NOMO-1 treated with DMSO at 0.1 percent for 48 hours (cell line): ENCODE data around the gene PPP1R26.
A peak's percentile ranks its signal among the peaks of the same experiment; 100 is the strongest.

Source experiments
- DNase-seq: peaks from one replicate; lab custom pipeline; 2025; ENCODE audit not compliant: unreplicated experiment; lab: John Stamatoyannopoulos, UW

PPP1R26 gene

GRCh38 chr9:135488013-135488330 lies 8.4 kb downstream of the PPP1R26 start:
- DNase-seq: no peak

GRCh38 chr9:135488527-135488926 lies 8.9 kb downstream of the PPP1R26 start:
- no peak for DNase-seq

GRCh38 chr9:135489188-135489906 lies 9.8 kb downstream of the PPP1R26 start:
- no peak for DNase-seq

GRCh38 chr9:135490166-135490870 lies 10.7 kb downstream of the PPP1R26 start:
- no peak for DNase-seq

GRCh38 chr9:135490980-135491464 lies 11.4 kb downstream of the PPP1R26 start:
- DNase-seq: no peak

- no peak for DNase-seq
These were observed 12.2 kb downstream of the PPP1R26 start for GRCh38 chr9:135491764-135492163.

- no peak for DNase-seq
These were observed 13.5 kb downstream of the PPP1R26 start for GRCh38 chr9:135492886-135493669.

GRCh38 chr9:135494791-135495559 lies 15.4 kb downstream of the PPP1R26 start:
- no peak for DNase-seq

GRCh38 chr9:135498381-135499126 lies 19.0 kb downstream of the PPP1R26 start:
- no peak for DNase-seq

GRCh38 chr9:135499326-135500070 lies 19.9 kb downstream of the PPP1R26 start:
- peak; percentile 81 for DNase-seq

GRCh38 chr9:135500071-135500524 lies 20.5 kb downstream of the PPP1R26 start:
- DNase-seq: peak; percentile 60

- peak; percentile 91 for DNase-seq
These were observed 21.1 kb downstream of the PPP1R26 start, which contains the start of gene MRPS2 for GRCh38 chr9:135500525-135501260. Gene MRPS2 (plus strand): TSS chr9:135500682. CDS start chr9:135500711, 29 bp downstream.

- no peak for DNase-seq
These were observed 21.9 kb downstream of the PPP1R26 start for GRCh38 chr9:135501261-135502167.

GRCh38 chr9:135502168-135502872 lies 22.7 kb downstream of the PPP1R26 start:
- no peak for DNase-seq

GRCh38 chr9:135502873-135503321 lies 23.3 kb downstream of the PPP1R26 start:
- no peak for DNase-seq

GRCh38 chr9:135503371-135504261 lies 24.0 kb downstream of the PPP1R26 start:
- no peak for DNase-seq
